HepG2 (cell line): ENCODE measurements around the gene SDC1. TPM values are rescaled to one million over a fixed set of nuclear protein-coding genes. Genes with fewer than 3 reads are reported as not detected.
A peak's percentile ranks its signal among the peaks of the same experiment; 100 is the strongest.

Source experiments
- ATM ChIP-seq: fragments of 450-650 bp; IDR thresholded peaks from 2 replicates; pipeline ENCODE4 v1.7.1; 2017; ENCODE audit warnings: mild to moderate bottlenecking, borderline replicate concordance
- CBX5 ChIP-seq: sonication (generic); formaldehyde crosslinking; IDR thresholded peaks from 2 replicates; pipeline ENCODE4 v1.4.0; 2020; ENCODE audit warnings: missing genetic modification reagents, borderline replicate concordance
- ELF4 ChIP-seq: sonication (generic); formaldehyde crosslinking; IDR thresholded peaks from 2 replicates; pipeline ENCODE4 v1.5.0; 2020; ENCODE audit warnings: missing genetic modification reagents, mild to moderate bottlenecking, moderate library complexity, borderline replicate concordance
- GABPB1 ChIP-seq: IDR thresholded peaks from 2 replicates; pipeline ENCODE4 v1.6.1; 2016; ENCODE audit warnings: mild to moderate bottlenecking, missing genetic modification reagents, moderate library complexity, missing compliant biosample characterization
- HNF1B ChIP-seq: sonication (generic); formaldehyde crosslinking; IDR thresholded peaks from 2 replicates; pipeline ENCODE4 v1.5.1; 2020; ENCODE audit warnings: mild to moderate bottlenecking, moderate library complexity, missing genetic modification reagents
- ISL2 ChIP-seq: sonication (generic); formaldehyde crosslinking; IDR thresholded peaks from 2 replicates; pipeline ENCODE4 v1.5.0; 2020; ENCODE audit warnings: missing genetic modification reagents
- MED1 ChIP-seq: sonication (generic); formaldehyde crosslinking; IDR thresholded peaks from 2 replicates; pipeline ENCODE4 v1.4.0; 2020; ENCODE audit warnings: missing genetic modification reagents
- MEIS2 ChIP-seq: sonication (generic); formaldehyde crosslinking; IDR thresholded peaks from 2 replicates; pipeline ENCODE4 v1.9.0; 2021; ENCODE audit warnings: mild to moderate bottlenecking, missing genetic modification reagents
- POLR2AphosphoS2 ChIP-seq: IDR thresholded peaks from 2 replicates; pipeline ENCODE4 v1.6.1; 2011; ENCODE audit warnings: low read depth, low read length, improper control_type of control experiment
- SOX13 ChIP-seq, 3 experiments: fragments of 450-650 bp in 1 of 3; sonication (generic) in 1 of 3; formaldehyde crosslinking in 1 of 3; IDR thresholded peaks in 2 of 3; conservative IDR thresholded peaks in 1 of 3; 2 replicates each; pipeline versions ENCODE4 v1.5.0 to v1.6.1; 2016 to 2020; ENCODE audit warnings: antibody characterized with exemption in 1 of 3, mild to moderate bottlenecking in 1 of 3, missing compliant biosample characterization in 1 of 3, missing genetic modification reagents in 1 of 3, moderate library complexity in 1 of 3
- TAF1 ChIP-seq: sonication (generic); formaldehyde crosslinking; IDR thresholded peaks from 2 replicates; pipeline ENCODE4 v1.4.0; 2020; ENCODE audit warnings: missing genetic modification reagents
- ZBTB20 ChIP-seq: sonication (generic); formaldehyde crosslinking; IDR thresholded peaks from 2 replicates; pipeline ENCODE4 v1.8.1; 2023; ENCODE audit warnings: missing genetic modification reagents, low read depth, mild to moderate bottlenecking, borderline replicate concordance
- ZMYM4 ChIP-seq: sonication (generic); formaldehyde crosslinking; IDR thresholded peaks from 2 replicates; pipeline ENCODE4 v1.8.1; 2023; ENCODE audit warnings: mild to moderate bottlenecking, missing genetic modification reagents
- ZNF30 ChIP-seq: sonication (generic); formaldehyde crosslinking; IDR thresholded peaks from 2 replicates; pipeline ENCODE4 v1.5.0; 2020; ENCODE audit warnings: mild to moderate bottlenecking, missing genetic modification reagents
- ZNF34 ChIP-seq: sonication (generic); formaldehyde crosslinking; IDR thresholded peaks from 2 replicates; pipeline ENCODE4 v1.4.0; 2020; ENCODE audit warnings: mild to moderate bottlenecking, missing genetic modification reagents, borderline replicate concordance
- ZNF501 ChIP-seq: sonication (generic); formaldehyde crosslinking; IDR thresholded peaks from 2 replicates; pipeline ENCODE4 v1.5.1; 2020; ENCODE audit warnings: mild to moderate bottlenecking, moderate library complexity, missing genetic modification reagents
- ZNF644 ChIP-seq: IDR thresholded peaks from 2 replicates; pipeline ENCODE4 v1.6.1; 2016; ENCODE audit warnings: low read depth
- ZNF687 ChIP-seq: sonication (generic); formaldehyde crosslinking; IDR thresholded peaks from 2 replicates; pipeline ENCODE4 v1.5.1; 2020; ENCODE audit warnings: mild to moderate bottlenecking, missing genetic modification reagents, moderate library complexity
- ZNF710 ChIP-seq: sonication (generic); formaldehyde crosslinking; IDR thresholded peaks from 2 replicates; pipeline ENCODE4 v1.5.0; 2020; ENCODE audit warnings: mild to moderate bottlenecking, missing genetic modification reagents, borderline replicate concordance
- ZSCAN25 ChIP-seq: sonication (generic); formaldehyde crosslinking; IDR thresholded peaks from 2 replicates; pipeline ENCODE4 v1.8.0; 2022; ENCODE audit warnings: mild to moderate bottlenecking, missing genetic modification reagents
- polyA plus RNA-seq, 8 experiments: library from polyadenylated mRNA; depleted of rRNA in 3 of 8; stranded (reverse) in 7 of 8; unstranded in 1 of 8; fragments of >200 nt; fragmentation: Illumina TruSeq in 4 of 8; extraction: Trizol in 4 of 8; gene quantifications; 2 replicates each; pipeline versions ENCODE4 v1.2.1 to v1.2.3, GENCODE V29; 2011 to 2016; ENCODE audit warnings: low read depth in 4 of 8, missing spikeins in 1 of 8, mixed read lengths in 1 of 8; ENCODE audit not compliant: insufficient read depth in 1 of 8
- total RNA-seq, 5 experiments: library from RNA; depleted of rRNA; stranded (reverse); fragments of >200 nt; fragmentation: Illumina TruSeq; extraction: Trizol; gene quantifications; 2 replicates each; pipeline ENCODE4 v1.2.3, GENCODE V29; 2016; ENCODE audit warnings: low read depth in 1 of 5

The SDC1 gene
- total and polyA plus RNA-seq, 2 of the 13 experiments (the other 11 are each of a cell fraction or from before 2014, with no cell fraction given) = 108 to 119 TPM

GRCh38 chr2:20217041-20217970 is 7.6 kb downstream of the SDC1 start (continued):
- TF ChIP-seq ZNF687 (peak; percentile 43; the same call in 1 of the 2 replicates), CBX5 (no peak), ZNF34 (CRISPR knock-in tag) (no peak), HNF1B (CRISPR knock-in tag) (no peak), MEIS2 (CRISPR knock-in tag) (no peak), ZNF501 (CRISPR knock-in tag) (no peak), GABPB1 (CRISPR knock-in tag) (no peak; the same call in 1 of the 2 replicates), ISL2 (CRISPR knock-in tag) (no peak), MED1 (CRISPR knock-in tag) (no peak), ZNF710 (no peak), ZBTB20 (CRISPR knock-in tag) (no peak), ATM (no peak), ZMYM4 (0 out of 2 replicates have a peak, but pooled peaks have one; percentile 8), POLR2AphosphoS2 (no peak), ZNF644 (CRISPR knock-in tag) (no peak), ZNF30 (0 out of 2 replicates have a peak, but pooled peaks have one; percentile 71), TAF1 (CRISPR knock-in tag) (no peak), SOX13 (IDR thresholded peaks at IDR 0.05) (no peak), SOX13 (CRISPR knock-in tag; conservative IDR thresholded peaks at IDR 0.05 in 1 of 2, IDR thresholded peaks at IDR 0.05 in 1 of 2) (no peak), ELF4 (no peak), ZSCAN25 (CRISPR knock-in tag) (no peak)
